ENCODE measurements around the gene CNTNAP3B. TPM values are rescaled to one million over a fixed set of nuclear protein-coding genes. Genes with fewer than 3 reads are reported as not detected.
"Not testable (repeated sequence)": the region's sequence is repeated elsewhere in the genome, so short reads cannot be mapped to it uniquely, and the experiment has no call there.

The CNTNAP3B gene
- total RNA-seq, 5 donors from 2014 or later (not counting 1 experiment from before 2014, with no cell fraction given) = 0.26 TPM; not detected in 4

DNA sequence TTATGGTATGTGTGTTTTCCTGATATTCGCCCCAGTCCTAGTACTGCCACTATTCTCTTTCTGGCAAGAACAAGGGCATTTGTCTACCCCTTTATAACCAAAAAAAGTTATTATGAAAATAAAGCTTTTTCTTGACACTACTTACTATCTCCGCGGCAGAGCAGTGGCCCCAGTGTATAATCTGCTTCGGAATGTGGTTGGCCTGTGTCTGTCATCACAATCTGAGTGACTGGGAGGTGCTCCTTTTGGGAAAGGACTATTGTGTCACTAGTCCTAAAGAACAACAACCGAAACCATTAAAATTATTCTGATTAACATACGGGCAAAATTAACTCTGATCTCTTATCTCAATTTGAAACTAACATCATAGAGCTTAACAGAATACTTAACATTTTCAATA is 200.1 kb downstream of the CNTNAP3B start:
- H3K27me3 ChIP-seq (replicated peaks in 1 of 2; ENCODE audit: control insufficient read depth in 2 of 2, extremely low read depth in 1 of 2, insufficient read depth in 2 of 2, low read length in 1 of 2); H3K9me3 ChIP-seq; H3K9me3 Mint-ChIP-seq; H3K4me1 ChIP-seq (ENCODE audit: control insufficient read depth in 1 of 2, extremely low read depth in 1 of 2, insufficient read depth in 2 of 2, low read length in 2 of 2); H3K36me3 Mint-ChIP-seq; CTCF ChIA-PET; H3K4me3 ChIP-seq (ENCODE audit: control insufficient read depth in 1 of 2, extremely low read depth in 1 of 2, low read length in 1 of 2); POLR2A ChIA-PET; H3K27ac ChIP-seq (ENCODE audit: low read length); H3K4me3 Mint-ChIP-seq; H3K36me3 ChIP-seq (ENCODE audit: control insufficient read depth in 2 of 2, extremely low read depth in 1 of 2, insufficient read depth in 1 of 2, low read length in 1 of 2); H3K27me3 Mint-ChIP-seq; ATAC-seq (replicated peaks in 1 of 4); DNase-seq; H3K4me1 Mint-ChIP-seq; H3K27ac Mint-ChIP-seq: not testable (repeated sequence)
- WGBS (ENCODE audit: insufficient coverage) = no CpG with 5 or more reads among the region's 6 CpGs

DNA sequence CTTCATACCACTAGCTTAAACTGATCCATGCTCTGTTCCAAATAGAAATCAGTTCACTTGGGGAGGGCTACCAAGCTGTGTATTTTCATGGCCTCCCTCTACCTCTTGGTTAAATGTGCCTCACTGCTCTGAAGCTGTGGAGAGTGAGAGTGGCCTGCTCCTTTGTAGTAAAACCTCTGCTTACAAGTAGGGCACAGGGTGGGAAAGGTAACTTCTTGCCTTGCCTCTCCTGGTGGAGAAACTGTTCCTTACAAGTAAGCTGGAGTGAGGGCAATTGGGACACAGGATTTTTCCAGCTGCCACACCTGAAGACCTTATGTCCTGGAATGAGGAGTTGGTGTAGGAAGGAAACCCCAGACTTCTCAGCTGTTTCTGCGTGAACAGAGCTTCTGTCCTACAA is 211.9 kb downstream of the CNTNAP3B start:
- H3K27me3 ChIP-seq (replicated peaks in 1 of 2; ENCODE audit: control insufficient read depth in 2 of 2, extremely low read depth in 1 of 2, insufficient read depth in 2 of 2, low read length in 1 of 2); H3K4me1 Mint-ChIP-seq; H3K27ac ChIP-seq (ENCODE audit: low read length); H3K4me3 Mint-ChIP-seq; H3K36me3 Mint-ChIP-seq; H3K4me3 ChIP-seq (ENCODE audit: control insufficient read depth in 1 of 2, extremely low read depth in 1 of 2, low read length in 1 of 2); H3K27ac Mint-ChIP-seq; CTCF ChIA-PET; H3K9me3 Mint-ChIP-seq; H3K27me3 Mint-ChIP-seq; H3K9me3 ChIP-seq; POLR2A ChIA-PET; H3K4me1 ChIP-seq (ENCODE audit: control insufficient read depth in 1 of 2, extremely low read depth in 1 of 2, insufficient read depth in 2 of 2, low read length in 2 of 2); H3K36me3 ChIP-seq (ENCODE audit: control insufficient read depth in 2 of 2, extremely low read depth in 1 of 2, insufficient read depth in 1 of 2, low read length in 1 of 2); ATAC-seq (replicated peaks in 1 of 4); DNase-seq: not testable (repeated sequence)
- no CpG with 5 or more reads among the region's 1 CpG for WGBS (ENCODE audit: insufficient coverage)

DNA sequence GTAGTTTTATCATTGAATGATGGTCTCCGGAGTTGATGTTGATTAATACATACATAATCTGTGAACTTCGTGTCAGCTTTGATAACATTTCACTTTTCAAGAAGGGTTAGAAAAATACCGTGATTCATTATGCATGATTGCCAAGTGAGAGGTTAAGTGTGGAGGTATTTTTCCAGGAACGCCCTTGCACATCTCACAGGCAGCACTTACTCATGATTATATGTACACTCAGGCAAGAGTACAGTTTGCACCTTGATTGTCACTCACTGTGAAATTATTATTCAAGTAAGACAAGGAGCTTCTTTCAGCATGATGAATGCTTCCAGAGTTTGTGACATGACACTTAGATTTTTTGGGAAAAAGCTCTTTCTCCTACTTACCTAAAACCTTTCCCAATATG is 223.7 kb downstream of the CNTNAP3B start:
- H3K27ac ChIP-seq (ENCODE audit: low read length); H3K9me3 Mint-ChIP-seq; H3K36me3 ChIP-seq (ENCODE audit: control insufficient read depth in 2 of 2, extremely low read depth in 1 of 2, insufficient read depth in 1 of 2, low read length in 1 of 2); H3K36me3 Mint-ChIP-seq; H3K27me3 ChIP-seq (replicated peaks in 1 of 2; ENCODE audit: control insufficient read depth in 2 of 2, extremely low read depth in 1 of 2, insufficient read depth in 2 of 2, low read length in 1 of 2); DNase-seq; H3K4me3 Mint-ChIP-seq; H3K27me3 Mint-ChIP-seq; H3K4me1 ChIP-seq (ENCODE audit: control insufficient read depth in 1 of 2, extremely low read depth in 1 of 2, insufficient read depth in 2 of 2, low read length in 2 of 2); ATAC-seq (replicated peaks in 1 of 4); H3K4me3 ChIP-seq (ENCODE audit: control insufficient read depth in 1 of 2, extremely low read depth in 1 of 2, low read length in 1 of 2); CTCF ChIA-PET; H3K4me1 Mint-ChIP-seq; H3K9me3 ChIP-seq; POLR2A ChIA-PET; H3K27ac Mint-ChIP-seq: not testable (repeated sequence)
- WGBS (ENCODE audit: insufficient coverage) = no CpG with 5 or more reads among the region's 4 CpGs

DNA sequence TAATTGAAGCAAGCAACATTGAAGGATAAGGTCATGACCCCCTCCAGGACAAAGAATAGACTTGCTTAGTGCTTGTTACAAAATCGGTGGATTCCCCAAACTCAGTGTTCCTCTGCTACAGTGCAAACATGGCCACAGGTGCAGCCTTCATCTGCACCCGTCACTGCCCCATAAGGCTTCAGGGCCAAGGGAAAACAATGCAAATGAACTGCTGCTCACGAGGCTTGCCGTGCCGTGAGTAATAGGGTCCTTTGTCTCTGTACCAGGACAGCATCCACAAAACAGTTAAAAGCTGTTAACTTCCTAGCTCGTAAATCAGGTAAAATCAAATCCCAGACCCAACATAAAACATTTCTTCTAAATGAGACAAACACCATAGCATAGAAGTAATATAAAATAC is 226.5 kb downstream of the CNTNAP3B start:
- H3K4me1 ChIP-seq (ENCODE audit: control insufficient read depth in 1 of 2, extremely low read depth in 1 of 2, insufficient read depth in 2 of 2, low read length in 2 of 2); CTCF ChIA-PET: not testable (repeated sequence)

DNA sequence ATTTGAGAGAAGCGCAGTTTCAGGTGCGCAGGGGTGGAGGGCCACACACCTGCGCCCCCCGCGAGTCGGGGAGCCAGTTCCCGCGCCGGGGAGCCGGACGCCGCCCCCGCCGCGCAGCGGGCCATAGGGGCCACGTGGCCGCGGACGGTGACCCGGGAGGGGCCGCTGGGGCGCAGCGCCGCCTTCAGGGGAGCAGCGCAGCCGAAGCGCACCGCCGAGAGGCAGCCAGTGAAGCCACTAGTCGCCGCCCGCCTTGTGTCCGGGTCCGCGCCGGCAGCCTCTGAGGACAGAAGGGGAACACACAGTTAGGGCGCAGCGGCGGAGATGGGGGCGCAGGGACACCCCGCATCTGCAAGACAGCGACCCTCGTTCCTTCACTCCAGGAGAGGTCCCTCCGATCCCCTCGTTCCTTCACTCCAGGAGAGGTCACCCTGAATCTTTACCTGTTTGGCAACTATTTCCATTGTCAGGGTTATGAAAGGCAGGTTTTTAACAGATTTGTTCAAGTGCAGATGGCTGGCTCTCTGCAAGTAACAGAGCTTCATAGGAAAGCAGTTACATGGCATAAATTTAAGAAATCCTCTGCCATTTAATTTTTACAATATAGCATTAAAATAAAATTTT is 230.4 kb downstream of the CNTNAP3B start:
- ATAC-seq (replicated peaks in 1 of 4) = not testable (repeated sequence)

More for the DNA sequence above, 226.5 kb downstream of the CNTNAP3B start:
- H3K36me3 Mint-ChIP-seq; H3K36me3 ChIP-seq (ENCODE audit: control insufficient read depth in 2 of 2, extremely low read depth in 1 of 2, insufficient read depth in 1 of 2, low read length in 1 of 2); H3K27ac ChIP-seq (ENCODE audit: low read length); H3K27me3 ChIP-seq (replicated peaks in 1 of 2; ENCODE audit: control insufficient read depth in 2 of 2, extremely low read depth in 1 of 2, insufficient read depth in 2 of 2, low read length in 1 of 2); POLR2A ChIA-PET; H3K4me3 ChIP-seq (ENCODE audit: control insufficient read depth in 1 of 2, extremely low read depth in 1 of 2, low read length in 1 of 2); H3K4me3 Mint-ChIP-seq; H3K9me3 ChIP-seq; H3K27ac Mint-ChIP-seq; H3K9me3 Mint-ChIP-seq; ATAC-seq (replicated peaks in 1 of 4); H3K4me1 Mint-ChIP-seq; H3K27me3 Mint-ChIP-seq; DNase-seq: not testable (repeated sequence)
- no CpG with 5 or more reads among the region's 6 CpGs for WGBS (ENCODE audit: insufficient coverage)

DNA sequence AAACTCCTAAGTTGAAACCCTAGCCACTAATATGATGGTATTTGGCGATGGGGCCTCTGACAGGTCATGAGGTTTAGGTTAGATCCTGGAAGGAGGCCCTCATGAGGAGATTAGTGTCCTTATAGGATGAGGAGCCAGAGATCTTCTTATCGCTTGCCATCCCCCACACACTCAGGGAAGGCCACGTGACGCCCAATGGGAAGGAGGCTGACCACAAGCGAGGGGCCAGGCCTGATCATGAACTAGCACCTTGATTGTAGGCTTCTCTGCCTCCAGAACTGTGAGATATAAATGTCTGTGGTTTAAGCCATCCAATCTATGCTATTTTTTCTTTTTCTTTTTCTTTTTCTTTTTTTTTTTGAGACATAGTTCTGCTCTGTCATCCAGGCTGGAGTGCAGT is 254.7 kb downstream of the CNTNAP3B start:
- H3K4me1 ChIP-seq (ENCODE audit: control insufficient read depth in 1 of 2, extremely low read depth in 1 of 2, insufficient read depth in 2 of 2, low read length in 2 of 2); H3K9me3 ChIP-seq; H3K27ac Mint-ChIP-seq; ATAC-seq (replicated peaks in 1 of 4); H3K4me1 Mint-ChIP-seq; H3K27me3 Mint-ChIP-seq; H3K4me3 Mint-ChIP-seq; POLR2A ChIA-PET; H3K9me3 Mint-ChIP-seq; H3K27me3 ChIP-seq (replicated peaks in 1 of 2; ENCODE audit: control insufficient read depth in 2 of 2, extremely low read depth in 1 of 2, insufficient read depth in 2 of 2, low read length in 1 of 2); DNase-seq; H3K36me3 ChIP-seq (ENCODE audit: control insufficient read depth in 2 of 2, extremely low read depth in 1 of 2, insufficient read depth in 1 of 2, low read length in 1 of 2); H3K36me3 Mint-ChIP-seq; H3K27ac ChIP-seq (ENCODE audit: low read length); H3K4me3 ChIP-seq (ENCODE audit: control insufficient read depth in 1 of 2, extremely low read depth in 1 of 2, low read length in 1 of 2); CTCF ChIA-PET: not testable (repeated sequence)
- no CpG with 5 or more reads among the region's 5 CpGs for WGBS (ENCODE audit: insufficient coverage)

More for the DNA sequence above, 230.4 kb downstream of the CNTNAP3B start:
- H3K9me3 Mint-ChIP-seq; H3K27ac Mint-ChIP-seq; H3K36me3 ChIP-seq (ENCODE audit: control insufficient read depth in 2 of 2, extremely low read depth in 1 of 2, insufficient read depth in 1 of 2, low read length in 1 of 2); CTCF ChIA-PET; H3K4me3 ChIP-seq (ENCODE audit: control insufficient read depth in 1 of 2, extremely low read depth in 1 of 2, low read length in 1 of 2); H3K4me3 Mint-ChIP-seq; H3K27me3 ChIP-seq (replicated peaks in 1 of 2; ENCODE audit: control insufficient read depth in 2 of 2, extremely low read depth in 1 of 2, insufficient read depth in 2 of 2, low read length in 1 of 2); POLR2A ChIA-PET; H3K4me1 Mint-ChIP-seq; H3K27me3 Mint-ChIP-seq; DNase-seq; H3K27ac ChIP-seq (ENCODE audit: low read length); H3K9me3 ChIP-seq; H3K36me3 Mint-ChIP-seq; H3K4me1 ChIP-seq (ENCODE audit: control insufficient read depth in 1 of 2, extremely low read depth in 1 of 2, insufficient read depth in 2 of 2, low read length in 2 of 2): not testable (repeated sequence)
- no CpG with 5 or more reads among the region's 46 CpGs for WGBS (ENCODE audit: insufficient coverage)

DNA sequence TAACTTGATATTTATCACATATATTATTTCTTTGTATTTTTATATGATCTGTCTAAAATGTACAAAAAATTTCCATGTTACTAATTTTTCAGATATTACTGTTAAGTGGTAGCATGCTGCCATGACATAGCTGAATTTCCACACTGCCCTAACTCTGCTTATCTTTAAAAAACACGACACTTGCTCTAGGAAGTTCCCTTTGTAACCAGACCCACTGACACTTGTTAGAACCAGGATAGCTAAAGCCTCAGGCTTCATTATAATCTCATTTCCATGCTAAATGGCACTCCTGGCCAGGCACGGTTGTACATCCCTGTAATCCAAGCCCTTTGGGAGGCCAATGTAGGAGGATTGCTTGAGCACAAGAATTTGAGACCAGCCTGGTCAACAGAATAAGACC is 273.8 kb downstream of the CNTNAP3B start:
- POLR2A ChIA-PET; H3K4me1 Mint-ChIP-seq; H3K27me3 Mint-ChIP-seq; H3K9me3 ChIP-seq; ATAC-seq (replicated peaks in 1 of 4); DNase-seq; H3K27ac Mint-ChIP-seq; H3K27ac ChIP-seq (ENCODE audit: low read length); H3K9me3 Mint-ChIP-seq; H3K4me3 Mint-ChIP-seq; H3K27me3 ChIP-seq (replicated peaks in 1 of 2; ENCODE audit: control insufficient read depth in 2 of 2, extremely low read depth in 1 of 2, insufficient read depth in 2 of 2, low read length in 1 of 2); H3K4me1 ChIP-seq (ENCODE audit: control insufficient read depth in 1 of 2, extremely low read depth in 1 of 2, insufficient read depth in 2 of 2, low read length in 2 of 2); H3K36me3 ChIP-seq (ENCODE audit: control insufficient read depth in 2 of 2, extremely low read depth in 1 of 2, insufficient read depth in 1 of 2, low read length in 1 of 2); H3K4me3 ChIP-seq (ENCODE audit: control insufficient read depth in 1 of 2, extremely low read depth in 1 of 2, low read length in 1 of 2); H3K36me3 Mint-ChIP-seq; CTCF ChIA-PET: not testable (repeated sequence)
- no CpG with 5 or more reads among the region's 2 CpGs for WGBS (ENCODE audit: insufficient coverage)
